H1 (cell line): ENCODE data around the gene CUZD1. TPM values are rescaled to one million over a fixed set of nuclear protein-coding genes. Genes with fewer than 3 reads are reported as not detected.

ENCODE experiments used
- CTCF ChIA-PET: fragments of 300-600 bp; sonication (Branson Sonifier 250); formaldehyde crosslinking; loops from one replicate; lab custom pipeline; 2021; ENCODE audit not compliant: partially characterized antibody; lab: Charles Lee
- POLR2A ChIA-PET: fragments of 300-600 bp; sonication (Branson Sonifier 250); formaldehyde crosslinking; loops from one replicate; lab custom pipeline; 2021; ENCODE audit warnings: inconsistent platforms; ENCODE audit not compliant: partially characterized antibody; lab: Charles Lee
- DNase-seq, 2 experiments: peaks; one replicate each; pipeline versions ENCODE4 v3.0.0 to v3.0.0-alpha.2; 2010 to 2022; ENCODE audit warnings: low spot score in 2 of 2, low read depth in 1 of 2, mixed read lengths in 1 of 2
- FAIRE-seq: peaks from 2 replicates; lab custom pipeline; 2011; peaks lifted over from hg19 to GRCh38; lab: Jason Lieb, UNC
- H2AFZ ChIP-seq: 2 replicates; pipeline ENCODE4 v1.8.1; 2012; ENCODE audit warnings: low read length, inconsistent platforms
- H2AK5ac ChIP-seq: 2 replicates; pipeline ENCODE4 v1.6.1; 2013; ENCODE audit warnings: low read depth, low read length
- H2BK120ac ChIP-seq: replicated peaks from 2 replicates; pipeline ENCODE3; 2013; ENCODE audit warnings: low read depth, low read length, inconsistent platforms
- H2BK12ac ChIP-seq: 2 replicates; pipeline ENCODE4 v1.6.1; 2013; ENCODE audit warnings: low read depth, low read length
- H2BK15ac ChIP-seq: 2 replicates; pipeline ENCODE4 v1.6.1; 2013; ENCODE audit warnings: low read length
- H2BK20ac ChIP-seq: 2 replicates; pipeline ENCODE4 v1.6.1; 2013; ENCODE audit warnings: low read length
- H2BK5ac ChIP-seq: 2 replicates; pipeline ENCODE4 v1.6.1; 2013; ENCODE audit warnings: low read depth, low read length
- H3K14ac ChIP-seq: 2 replicates; pipeline ENCODE4 v1.6.1; 2013; ENCODE audit warnings: inconsistent platforms; ENCODE audit not compliant: insufficient read length
- H3K18ac ChIP-seq: 2 replicates; pipeline ENCODE4 v1.6.1; 2013; ENCODE audit warnings: low read length; ENCODE audit errors: extremely low read depth
- H3K23ac ChIP-seq: 2 replicates; pipeline ENCODE4 v1.6.1; 2013; ENCODE audit warnings: inconsistent platforms; ENCODE audit not compliant: insufficient read length
- H3K23me2 ChIP-seq: 2 replicates; pipeline ENCODE4 v1.6.1; 2013; ENCODE audit warnings: low read depth, low read length
- H3K27ac ChIP-seq: 2 replicates; pipeline ENCODE4 v1.6.1; 2011; ENCODE audit warnings: low read depth, low read length, inconsistent platforms
- H3K27me3 ChIP-seq, 4 experiments: replicated peaks in 1 of 4; 1 replicate in 1 of 4; 2 replicates in 3 of 4; pipeline versions ENCODE4 v1.6.1 to v1.8.1; 2011 to 2013; ENCODE audit warnings: low read length in 3 of 4, mild to moderate bottlenecking in 3 of 4, inconsistent platforms in 2 of 4, mixed read lengths in 2 of 4, moderate library complexity in 1 of 4; ENCODE audit not compliant: control insufficient read depth in 3 of 4, insufficient read depth in 3 of 4; ENCODE audit errors: extremely low read depth in 1 of 4
- H3K36me3 ChIP-seq, 4 experiments: 2 replicates each; pipeline versions ENCODE4 v1.6.1 to v1.8.1; 2011 to 2013; ENCODE audit warnings: mild to moderate bottlenecking in 4 of 4, low read length in 3 of 4, moderate library complexity in 2 of 4, control low read depth in 1 of 4, inconsistent platforms in 1 of 4; ENCODE audit not compliant: insufficient read depth in 4 of 4, control insufficient read depth in 2 of 4
- H3K4ac ChIP-seq: replicated peaks from 2 replicates; pipeline ENCODE3; 2013; ENCODE audit warnings: low read length, low read depth, mixed read lengths, inconsistent platforms; ENCODE audit not compliant: insufficient read length
- H3K4me1 ChIP-seq, 4 experiments: replicated peaks in 1 of 4; 1 replicate in 1 of 4; 2 replicates in 3 of 4; pipeline versions ENCODE4 v1.6.1 to v1.8.1; 2011 to 2013; ENCODE audit warnings: low read length in 3 of 4, inconsistent platforms in 2 of 4, mixed read lengths in 1 of 4; ENCODE audit not compliant: insufficient read depth in 4 of 4, control insufficient read depth in 3 of 4
- H3K4me2 ChIP-seq, 2 experiments: 2 replicates each; pipeline versions ENCODE4 v1.6.1 to v1.8.1; 2011 to 2013; ENCODE audit warnings: low read depth in 2 of 2, low read length in 2 of 2, control low read depth in 1 of 2, inconsistent platforms in 1 of 2, mild to moderate bottlenecking in 1 of 2; ENCODE audit not compliant: insufficient read depth in 1 of 2
- H3K4me3 ChIP-seq, 4 experiments: fragments of 200-600, 300-600 bp in 1 of 4; sonication (generic), shearing (Covaris generic), sonication (Bioruptor Twin) in 1 of 4; 2 replicates each; pipeline versions ENCODE4 v1.5.1 to v1.8.1; 2011 to 2016; ENCODE audit warnings: low read length in 4 of 4, low read depth in 3 of 4, control low read depth in 2 of 4, inconsistent platforms in 2 of 4, mild to moderate bottlenecking in 2 of 4, mixed read lengths in 1 of 4, moderate library complexity in 1 of 4; ENCODE audit not compliant: insufficient read depth in 2 of 4; ENCODE audit errors: extremely low read depth in 1 of 4
- H3K56ac ChIP-seq: replicated peaks from 2 replicates; pipeline ENCODE3; 2013; ENCODE audit warnings: low read depth, mild to moderate bottlenecking, mixed read lengths, low read length, inconsistent platforms; ENCODE audit not compliant: insufficient read length
- H3K79me1 ChIP-seq: 2 replicates; pipeline ENCODE4 v1.6.1; 2013; ENCODE audit warnings: low read depth, low read length, control low read depth
- H3K79me2 ChIP-seq, 2 experiments: 2 replicates each; pipeline versions ENCODE4 v1.6.1 to v1.8.1; 2012 to 2013; ENCODE audit warnings: low read length in 2 of 2, mild to moderate bottlenecking in 2 of 2, inconsistent platforms in 1 of 2; ENCODE audit not compliant: insufficient read depth in 2 of 2, control insufficient read depth in 1 of 2
- H3K9ac ChIP-seq, 4 experiments: replicated peaks in 1 of 4; 1 replicate in 1 of 4; 2 replicates in 3 of 4; pipeline versions ENCODE4 v1.6.1 to v1.8.1; 2011 to 2013; ENCODE audit warnings: low read depth in 3 of 4, low read length in 3 of 4, control low read depth in 2 of 4, mild to moderate bottlenecking in 2 of 4, moderate library complexity in 2 of 4, inconsistent platforms in 1 of 4; ENCODE audit errors: extremely low read depth in 1 of 4
- H3K9me3 ChIP-seq, 2 experiments: 2 replicates each; pipeline versions ENCODE4 v1.6.1 to v1.8.1; 2012 to 2013; ENCODE audit warnings: mild to moderate bottlenecking in 2 of 2, moderate library complexity in 2 of 2, control low read depth in 1 of 2, inconsistent platforms in 1 of 2, low read depth in 1 of 2, low read length in 1 of 2, mixed read lengths in 1 of 2; ENCODE audit not compliant: insufficient read depth in 2 of 2
- H4K20me1 ChIP-seq, 2 experiments: replicated peaks in 1 of 2; 2 replicates each; pipeline versions ENCODE3 to v1.8.1; 2011 to 2013; ENCODE audit warnings: inconsistent platforms in 2 of 2, low read length in 2 of 2, mild to moderate bottlenecking in 1 of 2; ENCODE audit not compliant: insufficient read depth in 2 of 2, control insufficient read depth in 1 of 2
- H4K5ac ChIP-seq: 2 replicates; pipeline ENCODE4 v1.6.1; 2013; ENCODE audit warnings: low read length, low read depth, mixed read lengths, inconsistent platforms; ENCODE audit not compliant: insufficient read length
- H4K8ac ChIP-seq: 2 replicates; pipeline ENCODE4 v1.8.0; 2013; ENCODE audit warnings: mild to moderate bottlenecking, moderate library complexity, low read length, inconsistent platforms; ENCODE audit not compliant: insufficient read depth; ENCODE audit errors: extremely low read depth
- H4K91ac ChIP-seq: replicated peaks from 2 replicates; pipeline ENCODE3; 2013; ENCODE audit warnings: low read length, mixed read lengths, inconsistent platforms; ENCODE audit not compliant: insufficient read length
- ASH2L ChIP-seq: fragments of 200-600, 300-600 bp; sonication (generic); IDR thresholded peaks from one replicate; pipeline ENCODE4 v1.7.1; 2017; ENCODE audit warnings: low read length
- CBX5 ChIP-seq: fragments of 300-800, 300-1000 bp; sonication (generic); IDR thresholded peaks from 2 replicates; pipeline ENCODE4 v1.7.1; 2016; ENCODE audit warnings: antibody characterized with exemption, low read length, low read depth
- CBX8 ChIP-seq: fragments of 300-800, 300-1000 bp; sonication (generic); IDR thresholded peaks from 2 replicates; pipeline ENCODE4 v1.7.1; 2016; ENCODE audit warnings: low read depth, low read length, borderline replicate concordance
- EP300 ChIP-seq, 2 experiments: IDR thresholded peaks; 1 replicate in 1 of 2; 2 replicates in 1 of 2; pipeline ENCODE4 v1.6.1; 2011 to 2012; ENCODE audit warnings: low read depth in 2 of 2, low read length in 2 of 2, mild to moderate bottlenecking in 2 of 2, borderline replicate concordance in 1 of 2, inconsistent platforms in 1 of 2, moderate library complexity in 1 of 2
- GABPA ChIP-seq: IDR thresholded peaks from 2 replicates; pipeline ENCODE4 v1.6.1; 2011; ENCODE audit warnings: mild to moderate bottlenecking, low read length, moderate library complexity, borderline replicate concordance; ENCODE audit not compliant: insufficient read depth
- GTF2F1 ChIP-seq: IDR thresholded peaks from 2 replicates; pipeline ENCODE4 v1.6.1; 2012; ENCODE audit warnings: low read depth, low read length, improper control_type of control experiment, borderline replicate concordance
- KDM1A ChIP-seq: fragments of 200-600, 300-600 bp; sonication (generic); IDR thresholded peaks from 2 replicates; pipeline ENCODE4 v1.7.1; 2016; ENCODE audit warnings: mild to moderate bottlenecking, low read length, borderline replicate concordance
- MAFK ChIP-seq: IDR thresholded peaks from 2 replicates; pipeline ENCODE4 v1.6.1; 2012; ENCODE audit warnings: low read depth, mild to moderate bottlenecking, improper control_type of control experiment, low read length
- NRF1 ChIP-seq: IDR thresholded peaks from 2 replicates; pipeline ENCODE4 v1.6.1; 2011; ENCODE audit warnings: mild to moderate bottlenecking, low read depth, low read length, improper control_type of control experiment
- RAD21 ChIP-seq, 2 experiments: IDR thresholded peaks in 1 of 2; conservative IDR thresholded peaks in 1 of 2; 2 replicates each; pipeline ENCODE4 v1.6.1; 2011; ENCODE audit warnings: low read depth in 2 of 2, low read length in 2 of 2, improper control_type of control experiment in 1 of 2, inconsistent platforms in 1 of 2, mild to moderate bottlenecking in 1 of 2, moderate library complexity in 1 of 2
- SUZ12 ChIP-seq: fragments of 200-600 bp; sonication (generic); IDR thresholded peaks from 2 replicates; pipeline ENCODE4 v1.6.1; 2012; ENCODE audit warnings: mild to moderate bottlenecking, inconsistent platforms, low read length, moderate library complexity, mixed read lengths
- TAF7 ChIP-seq: optimal IDR thresholded peaks from 2 replicates; pipeline ENCODE3; 2011; ENCODE audit warnings: low read depth, mild to moderate bottlenecking, inconsistent platforms, low read length, moderate library complexity, borderline replicate concordance
- YY1 ChIP-seq: IDR thresholded peaks from 2 replicates; pipeline ENCODE4 v1.6.1; 2011; ENCODE audit warnings: low read depth, mild to moderate bottlenecking, low read length
- WGBS, 2 experiments: shearing (Covaris generic) in 1 of 2; methylation state at CpG; one replicate each; pipeline versions ENCODE4 v1.1.6 to v1.1.7; 2013 to 2015; ENCODE audit warnings: low lambda C conversion rate in 2 of 2, mixed read lengths in 2 of 2, inconsistent platforms in 1 of 2, low coverage in 1 of 2, missing lambda C conversion rate in 1 of 2; ENCODE audit not compliant: insufficient replicate concordance in 2 of 2, insufficient coverage in 1 of 2, insufficient read length in 1 of 2; ENCODE audit errors: extremely low coverage in 1 of 2, missing lambda C conversion rate in 1 of 2; 5-methylcytosine and 5-hydroxymethylcytosine counted together
- polyA plus RNA-seq, 7 experiments: library from polyadenylated mRNA; depleted of rRNA in 3 of 7; stranded (reverse) in 5 of 7; unstranded in 2 of 7; fragments of >200 nt in 5 of 7; fragments of 200-250 nt in 2 of 7; gene quantifications; 1 replicate in 5 of 7; 2 replicates in 1 of 7; 4 replicates in 1 of 7; pipeline versions ENCODE4 v1.2.1 to v1.2.3, GENCODE V29; 2011 to 2013; ENCODE audit warnings: missing spikeins in 2 of 7, mixed read lengths in 2 of 7
- total RNA-seq: library from RNA; stranded (reverse); fragmentation: NEBNext Ultra II Directional; extraction: Animal tissue kit (Norgen Biotek cat#: 25700); gene quantifications from 2 replicates; pipeline ENCODE4 v1.2.1, GENCODE V29; 2021

Gene CUZD1
- total and polyA plus RNA-seq, 2 of the 8 experiments (the other 6 are each of a cell fraction or from before 2014, with no cell fraction given), result 11.9 to 30.0 TPM

- Histone ChIP-seq H3K4me1 (peaks cover 0 to 5% (median 2%) of the 10 kb centered on the region in 4 experiments; a peak in 2 of 7 replicates), H3K56ac (no peak overlapping the region), H3K18ac (no peak overlapping the region), H2AFZ (no peak overlapping the region), H3K23me2 (no peaks in the 10 kb centered on the region), H3K14ac (no peak overlapping the region), H3K9me3 (no peaks in the 10 kb centered on the region), H3K79me2 (no peaks in the 10 kb centered on the region), H3K23ac (no peak overlapping the region), H3K79me1 (no peaks in the 10 kb centered on the region), H2AK5ac (no peak overlapping the region), H3K9ac (no peak overlapping the region), H3K4me3 (no peak overlapping the region), H3K27ac (no peak overlapping the region), H2BK12ac (no peak overlapping the region), H3K36me3 (no peaks in the 10 kb centered on the region), H4K8ac (no peak overlapping the region), H3K4me2 (no peak overlapping the region; a peak in 1 of 4 replicates), H3K27me3 (no peaks in the 10 kb centered on the region), H2BK20ac (no peak overlapping the region), H3K4ac (no peak overlapping the region), H4K91ac (no peak overlapping the region), H4K5ac (no peak overlapping the region), H2BK15ac (no peak overlapping the region), H2BK5ac (no peak overlapping the region)
- POLR2A ChIA-PET, result interaction anchor here (1.7 to 2.4 kb wide), 2 partner anchors 10 to 18 kb away, joined by 3 to 12 read pairs; partner anchors contain the start of gene CUZD1
- CTCF ChIA-PET, result no interaction called here
- 89% methylated on average over 1 of the region's 1 CpG; no CpG with 5 or more reads in 1 of the 2 experiments for WGBS, 2 experiments
- no peak for FAIRE-seq
- TF ChIP-seq NRF1 (no peak), KDM1A (no peak), GTF2F1 (no peak), TAF7 (no peak), CBX8 (no peak), YY1 (no peak), MAFK (no peak), ASH2L (no peak), SUZ12 (no peak), RAD21 (IDR thresholded peaks at IDR 0.05 in 1 of 2, conservative IDR thresholded peaks at IDR 0.05 in 1 of 2; ENCODE audit: low read depth in 2 of 2, low read length in 2 of 2) (no peak), GABPA (no peak), EP300 (IDR thresholded peaks at IDR 0.05; ENCODE audit: borderline replicate concordance in 1 of 2, low read depth in 2 of 2, low read length in 2 of 2) (no peak), CBX5 (no peak)
- TF ChIP-seq, all 59 proteins: peak for 0
- DNase-seq, result no peak
- Histone ChIP-seq H4K20me1 (no peaks in the 10 kb centered on the region), H2BK120ac (no peak overlapping the region)
Measured at GRCh38 chr10:122856902-122857301, 11.2 kb upstream of the CUZD1 start.
